Putamen (tissue), 1 donor: ENCODE measurements around the gene PLA2G4D.

Experiments
- DNase-seq: peaks from one replicate; pipeline ENCODE4 v3.0.0-alpha.2; 2016; ENCODE audit warnings: low spot score

Gene PLA2G4D, protein sequence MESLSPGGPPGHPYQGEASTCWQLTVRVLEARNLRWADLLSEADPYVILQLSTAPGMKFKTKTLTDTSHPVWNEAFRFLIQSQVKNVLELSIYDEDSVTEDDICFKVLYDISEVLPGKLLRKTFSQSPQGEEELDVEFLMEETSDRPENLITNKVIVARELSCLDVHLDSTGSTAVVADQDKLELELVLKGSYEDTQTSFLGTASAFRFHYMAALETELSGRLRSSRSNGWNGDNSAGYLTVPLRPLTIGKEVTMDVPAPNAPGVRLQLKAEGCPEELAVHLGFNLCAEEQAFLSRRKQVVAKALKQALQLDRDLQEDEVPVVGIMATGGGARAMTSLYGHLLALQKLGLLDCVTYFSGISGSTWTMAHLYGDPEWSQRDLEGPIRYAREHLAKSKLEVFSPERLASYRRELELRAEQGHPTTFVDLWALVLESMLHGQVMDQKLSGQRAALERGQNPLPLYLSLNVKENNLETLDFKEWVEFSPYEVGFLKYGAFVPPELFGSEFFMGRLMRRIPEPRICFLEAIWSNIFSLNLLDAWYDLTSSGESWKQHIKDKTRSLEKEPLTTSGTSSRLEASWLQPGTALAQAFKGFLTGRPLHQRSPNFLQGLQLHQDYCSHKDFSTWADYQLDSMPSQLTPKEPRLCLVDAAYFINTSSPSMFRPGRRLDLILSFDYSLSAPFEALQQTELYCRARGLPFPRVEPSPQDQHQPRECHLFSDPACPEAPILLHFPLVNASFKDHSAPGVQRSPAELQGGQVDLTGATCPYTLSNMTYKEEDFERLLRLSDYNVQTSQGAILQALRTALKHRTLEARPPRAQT

DNA sequence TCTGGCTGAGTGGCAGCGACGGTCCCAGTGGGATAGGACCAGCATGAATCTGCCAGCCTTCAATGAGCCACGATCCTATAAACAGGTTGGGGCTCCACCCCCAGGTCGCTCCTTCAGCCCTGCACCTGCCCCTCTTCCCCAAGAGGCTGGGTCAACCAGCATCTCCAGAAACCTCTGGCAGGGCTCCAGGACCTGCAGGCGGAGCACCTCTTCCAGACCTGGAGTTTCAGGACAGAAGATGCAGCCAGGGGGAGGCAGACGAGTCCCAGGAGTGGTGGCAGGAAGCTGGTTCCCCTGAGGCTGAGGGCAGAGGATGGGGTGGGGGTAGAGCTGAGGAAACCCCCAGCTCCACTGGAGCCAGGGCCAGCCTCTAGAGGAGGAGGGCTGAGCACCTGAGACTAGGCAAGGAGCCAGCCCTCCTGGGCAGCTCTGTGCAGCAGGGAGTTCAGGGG lies at the start of gene PLA2G4D:
Gene PLA2G4D (minus strand): TSS at position 51 of the 452 bp plus-strand sequence. CDS start 103 bp downstream, outside the sequence.
- no peak for DNase-seq

DNA sequence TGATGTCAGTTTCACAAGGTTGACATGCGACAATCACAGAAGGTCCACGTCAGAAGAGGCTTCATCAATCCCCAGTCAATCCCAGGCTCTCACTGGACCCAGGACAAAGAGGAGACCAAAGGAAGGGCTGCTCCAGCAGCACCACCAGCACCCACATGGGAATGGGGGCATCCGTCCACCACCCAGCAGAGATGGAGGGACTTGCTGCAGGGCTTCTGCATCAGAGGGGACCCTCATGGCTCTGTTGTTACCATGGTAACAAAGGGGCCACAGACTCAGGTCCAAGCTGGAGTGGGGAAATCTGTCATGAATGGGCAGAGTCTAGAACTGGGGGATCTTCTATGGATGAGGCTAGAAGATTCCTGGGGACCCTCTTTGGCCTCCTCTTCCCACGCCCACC lies 49.0 kb upstream of the PLA2G4D start:
- no peak for DNase-seq

DNA sequence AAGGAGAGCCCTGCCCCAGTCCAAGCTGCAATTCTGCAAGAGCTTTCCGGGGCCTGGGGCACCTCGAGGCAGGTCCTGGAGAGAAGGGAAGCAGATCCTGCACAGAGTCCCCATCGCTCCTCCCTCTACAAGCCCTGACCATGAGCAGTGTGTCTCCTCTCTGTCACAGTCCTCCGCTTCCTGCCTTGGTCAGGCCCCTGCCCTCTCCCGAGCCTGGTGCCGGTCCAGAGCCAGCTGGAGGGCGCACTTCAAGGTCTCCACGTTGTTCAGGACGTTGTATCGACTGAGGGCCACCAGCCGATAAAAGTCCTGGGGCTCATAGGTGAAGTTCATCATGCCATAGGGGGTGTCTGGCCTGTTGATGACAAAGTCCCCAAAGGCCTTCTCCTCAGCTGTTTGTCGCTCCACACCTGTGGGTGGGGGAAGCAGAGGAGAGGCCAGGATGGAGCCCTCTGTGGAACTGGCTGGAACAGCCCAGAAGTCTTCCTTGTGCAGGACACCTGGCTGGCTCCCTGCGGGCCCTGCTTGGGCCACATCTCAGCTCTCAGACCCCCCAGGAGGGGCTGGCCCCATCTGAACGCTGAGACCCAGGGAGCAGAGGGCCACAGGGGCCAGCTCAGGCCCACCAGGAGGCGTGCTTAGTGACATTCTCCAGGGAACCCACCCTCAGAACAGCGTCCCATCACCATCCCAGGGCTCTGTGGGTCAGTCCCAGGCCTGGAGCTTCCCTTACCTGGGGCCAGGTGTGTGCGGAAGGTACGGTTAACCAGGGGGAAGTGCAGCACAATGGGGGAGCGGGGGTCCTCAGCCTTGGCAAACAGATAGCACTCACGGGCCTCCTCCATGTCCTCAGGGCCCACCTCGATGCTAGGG lies 47.7 kb upstream of the PLA2G4D start:
- DNase-seq = no peak

GRCh38 chr15:42141246-42141645 lies 46.9 kb upstream of the PLA2G4D start:
- DNase-seq = no peak

DNA sequence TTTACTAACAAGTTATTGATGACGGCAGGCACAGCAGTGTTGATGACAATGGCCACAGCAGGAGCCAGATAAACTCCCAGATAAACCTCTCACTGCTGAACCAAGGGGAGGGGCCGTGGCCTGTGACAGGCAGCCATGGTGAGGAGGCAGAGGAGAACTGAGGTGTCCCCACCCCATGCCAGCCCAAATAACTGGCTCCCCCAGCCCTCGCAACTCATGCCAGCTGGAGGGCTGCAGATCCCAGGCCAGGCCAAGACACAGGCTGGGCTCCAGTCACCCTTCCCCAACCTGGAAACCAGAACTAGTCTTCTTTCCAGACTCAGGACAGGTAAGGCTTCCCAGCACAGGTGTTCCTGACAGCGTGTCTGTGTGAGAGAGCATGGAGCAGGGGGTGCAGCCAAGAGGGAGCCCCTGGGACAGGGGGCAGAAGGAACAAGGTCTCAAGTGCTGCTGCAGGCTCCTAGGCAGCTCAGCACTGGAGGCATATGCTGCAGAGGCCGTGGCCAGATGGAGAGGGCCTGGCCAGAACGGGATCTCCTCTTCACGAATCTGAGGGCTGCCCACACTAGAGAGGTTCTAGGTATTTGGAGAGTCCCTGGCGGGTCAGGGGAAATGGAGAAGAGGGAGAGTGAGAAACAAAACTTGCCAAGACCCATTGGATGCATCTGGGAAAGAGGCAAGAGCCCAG lies 46.2 kb upstream of the PLA2G4D start:
- DNase-seq = no peak

DNA sequence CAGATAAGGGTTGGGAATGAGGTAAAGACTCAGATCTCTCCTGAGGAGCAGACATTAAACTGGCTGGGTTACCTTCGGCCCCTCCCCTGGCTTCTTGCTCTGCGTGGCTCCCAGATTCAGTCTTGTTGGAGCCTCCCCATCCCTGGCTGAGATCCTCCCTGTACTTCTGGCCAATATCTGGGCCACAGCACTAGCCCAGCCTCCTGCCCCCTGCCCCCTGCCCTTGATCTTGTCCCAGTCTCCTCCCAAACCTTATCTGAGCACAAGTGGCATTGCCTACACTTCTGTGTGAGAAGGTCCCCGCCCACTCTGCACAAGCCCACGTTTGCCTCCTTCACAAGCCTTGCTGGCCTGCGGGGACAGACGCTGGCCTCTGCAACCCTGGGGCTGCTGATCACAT lies 45.2 kb upstream of the PLA2G4D start:
- no peak for DNase-seq

GRCh38 chr15:42138968-42139386 lies 44.6 kb upstream of the PLA2G4D start:
- no peak for DNase-seq

- no peak for DNase-seq
Observed at GRCh38 chr15:42138411-42138810, 44.0 kb upstream of the PLA2G4D start.

GRCh38 chr15:42137461-42138261 lies 43.3 kb upstream of the PLA2G4D start:
- no peak for DNase-seq

GRCh38 chr15:42136513-42136912 lies 42.2 kb upstream of the PLA2G4D start:
- no peak for DNase-seq

GRCh38 chr15:42135351-42135750 lies 41.0 kb upstream of the PLA2G4D start:
- no peak for DNase-seq

GRCh38 chr15:42134617-42135245 lies 40.4 kb upstream of the PLA2G4D start:
- no peak for DNase-seq

DNA sequence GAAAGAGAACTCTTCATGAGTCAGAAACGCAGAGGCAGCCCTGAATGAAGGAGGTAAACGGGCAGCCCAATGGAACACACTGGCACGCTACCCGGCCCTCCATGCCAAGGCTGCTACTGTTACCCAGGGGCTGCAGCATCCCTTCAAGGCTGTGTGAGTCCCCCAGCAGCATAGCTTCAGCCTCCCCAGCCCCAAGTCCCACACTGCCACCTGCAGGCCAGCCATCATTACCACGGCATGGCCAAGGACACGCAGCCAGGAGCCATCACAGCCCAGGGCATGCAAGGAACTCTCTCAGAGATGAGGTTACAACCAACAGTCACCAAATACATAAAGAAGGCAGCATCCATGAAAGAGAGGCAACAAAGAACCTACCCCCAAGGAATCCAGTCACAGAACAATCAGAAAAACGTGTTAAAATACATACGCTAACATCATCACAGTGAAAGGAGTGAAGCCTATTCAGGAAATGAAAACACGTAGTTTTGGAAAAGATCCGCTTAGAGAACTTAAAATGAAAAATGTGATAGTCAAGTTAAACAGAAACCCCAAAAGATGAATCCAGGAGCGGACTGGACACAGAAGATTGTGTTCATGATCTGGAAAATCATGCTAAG lies 39.6 kb upstream of the PLA2G4D start:
- no peak for DNase-seq

- no peak for DNase-seq
Observed at GRCh38 chr15:42133356-42133755, 39.0 kb upstream of the PLA2G4D start.

DNA sequence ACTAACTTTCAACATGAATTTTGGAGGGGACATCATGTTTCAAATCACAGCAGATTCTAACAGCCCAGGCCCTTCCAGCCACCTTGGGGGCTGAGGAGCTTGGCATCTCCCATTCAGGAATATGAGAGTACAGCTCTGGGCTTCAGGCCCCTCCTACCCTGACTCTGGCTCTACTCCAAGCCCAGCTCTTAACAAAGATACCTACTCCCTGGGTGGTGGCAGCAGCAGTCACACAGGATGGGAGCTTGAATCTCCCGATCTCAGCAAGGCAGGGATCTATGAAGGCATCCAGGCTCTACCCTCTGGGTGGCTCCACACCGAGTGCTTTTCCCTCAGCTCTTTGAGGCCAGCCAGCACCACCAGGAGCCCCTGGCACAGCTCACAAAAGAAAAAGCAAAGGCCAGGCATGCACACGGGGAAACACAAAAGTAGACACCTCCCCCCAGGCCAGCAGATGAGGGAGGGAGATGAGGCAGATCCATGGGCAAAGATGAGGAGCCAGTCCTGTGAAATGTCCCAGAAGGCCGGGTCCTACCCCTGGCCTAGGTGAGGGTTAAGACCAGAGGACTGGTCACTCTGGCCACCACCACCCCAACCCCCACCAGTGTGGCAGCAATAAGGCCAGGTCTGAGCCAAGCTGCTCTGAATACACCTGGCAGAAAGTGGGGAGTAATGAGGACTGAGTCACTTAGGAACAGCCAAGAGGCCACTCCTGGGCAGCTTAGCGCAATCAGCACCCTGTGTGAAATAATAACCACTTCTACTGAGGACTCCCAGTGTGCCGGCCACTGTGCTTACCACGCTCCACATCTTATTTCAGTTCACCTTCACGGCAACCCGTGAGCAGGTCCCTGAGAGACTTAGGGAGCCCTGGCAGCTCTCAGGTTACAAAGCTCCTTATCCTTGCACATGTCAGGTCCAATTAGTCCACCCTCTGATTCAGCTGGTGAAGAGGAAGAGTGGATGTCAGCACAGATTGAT lies 37.8 kb upstream of the PLA2G4D start:
- DNase-seq = no peak

- DNase-seq = no peak
Observed at GRCh38 chr15:42131006-42131405, 36.6 kb upstream of the PLA2G4D start.

- DNase-seq = no peak
Observed at GRCh38 chr15:42130246-42130986, 36.1 kb upstream of the PLA2G4D start.

DNA sequence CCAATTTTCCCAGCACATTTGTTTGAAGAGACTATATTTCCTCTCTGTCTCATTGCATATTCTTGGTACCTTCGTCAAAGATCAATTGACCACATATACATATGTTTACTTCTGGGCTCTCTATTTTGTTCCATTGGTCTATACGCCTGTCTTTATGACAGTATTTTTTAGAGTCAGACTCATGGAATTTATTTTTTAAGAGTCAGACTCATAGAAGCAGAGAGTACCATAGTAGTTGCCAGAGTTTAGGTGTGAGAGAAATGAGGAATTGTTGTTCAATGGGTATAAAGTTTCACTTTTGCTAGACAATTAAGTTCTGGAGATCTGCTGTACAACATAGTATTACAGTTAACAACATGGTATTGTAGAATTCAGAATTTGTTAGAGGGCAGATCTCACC lies 35.0 kb upstream of the PLA2G4D start:
- no peak for DNase-seq
